Neural progenitor cell (in vitro differentiated cells): ENCODE measurements around the gene MYO1B. TPM values are rescaled to one million over a fixed set of nuclear protein-coding genes. Genes with fewer than 3 reads are reported as not detected.

ENCODE experiments used
- DNase-seq: peaks from one replicate; pipeline ENCODE4 v3.0.0-alpha.2; 2016; ENCODE audit warnings: low spot score
- H2AFZ ChIP-seq: fragments of 200-600 bp; sonication (generic); replicated peaks from 2 replicates; pipeline ENCODE4 v1.6.1; 2016; ENCODE audit warnings: antibody characterized with exemption
- H3F3A ChIP-seq: fragments of 200-600 bp; sonication (generic); 2 replicates; pipeline ENCODE4 v1.6.1; 2016; ENCODE audit warnings: antibody characterized with exemption, low read depth
- H3K27ac ChIP-seq: fragments of 200-600 bp; sonication (generic); 2 replicates; pipeline ENCODE4 v1.5.1; 2016; ENCODE audit warnings: mild to moderate bottlenecking
- H3K27me3 ChIP-seq: fragments of 200-600 bp; sonication (generic); 2 replicates; pipeline ENCODE4 v1.6.1; 2016; ENCODE audit warnings: mild to moderate bottlenecking, moderate library complexity
- H3K36me3 ChIP-seq: fragments of 200-600 bp; sonication (generic); 2 replicates; pipeline ENCODE4 v1.5.1; 2016
- H3K4me1 ChIP-seq: fragments of 200-600 bp; sonication (generic); 2 replicates; pipeline ENCODE4 v1.6.1; 2016; ENCODE audit warnings: mixed run types
- H3K4me2 ChIP-seq: fragments of 200-600 bp; sonication (generic); 2 replicates; pipeline ENCODE4 v1.6.1; 2016
- H3K4me3 ChIP-seq: fragments of 200-600 bp; sonication (generic); 2 replicates; pipeline ENCODE4 v1.5.1; 2016
- H3K79me2 ChIP-seq: fragments of 200-600 bp; sonication (generic); 2 replicates; pipeline ENCODE4 v1.6.1; 2016; ENCODE audit warnings: low read depth
- H3K9ac ChIP-seq: fragments of 200-600 bp; sonication (generic); 2 replicates; pipeline ENCODE4 v1.6.1; 2016
- H3K9me3 ChIP-seq: fragments of 200-600 bp; sonication (generic); 2 replicates; pipeline ENCODE4 v1.5.1; 2016; ENCODE audit warnings: low read depth
- H4K20me1 ChIP-seq: fragments of 200-600 bp; sonication (generic); 2 replicates; pipeline ENCODE4 v1.6.1; 2016; ENCODE audit warnings: low read depth
- H3K27ac Mint-ChIP-seq: 3 replicates; pipeline ENCODE4 v1.8.0; 2021; ENCODE audit warnings: mixed read lengths
- H3K27me3 Mint-ChIP-seq: 2 replicates; pipeline ENCODE4 v1.8.0; 2022; ENCODE audit warnings: low read depth, mild to moderate bottlenecking, inconsistent platforms, moderate library complexity, mixed read lengths; ENCODE audit not compliant: insufficient read depth
- H3K36me3 Mint-ChIP-seq: 3 replicates; pipeline ENCODE4 v1.8.0; 2021; ENCODE audit warnings: mixed read lengths
- H3K4me1 Mint-ChIP-seq: 3 replicates; pipeline ENCODE4 v1.8.0; 2021; ENCODE audit warnings: mixed read lengths
- H3K4me3 Mint-ChIP-seq: 3 replicates; pipeline ENCODE4 v1.8.0; 2021; ENCODE audit warnings: mild to moderate bottlenecking, moderate library complexity, mixed read lengths
- H3K9me3 Mint-ChIP-seq: 3 replicates; pipeline ENCODE4 v1.8.0; 2020; ENCODE audit warnings: mixed read lengths
- EZH2 ChIP-seq: fragments of 200-600 bp; sonication (generic); IDR thresholded peaks from 2 replicates; pipeline ENCODE4 v1.6.1; 2017; ENCODE audit warnings: antibody characterized with exemption, mild to moderate bottlenecking, moderate library complexity
- EZH2phosphoT487 ChIP-seq: fragments of 200-600 bp; sonication (generic); IDR thresholded peaks from 2 replicates; pipeline ENCODE4 v1.6.1; 2017; ENCODE audit warnings: antibody characterized with exemption
- total RNA-seq: library from RNA; depleted of rRNA; stranded (reverse); fragments of >200 nt; gene quantifications from 2 replicates; pipeline ENCODE4 v1.2.3, GENCODE V29; 2015; ENCODE audit warnings: low replicate concordance
- TF ChIP-seq, protein P1 (sequence below): fragments of 200-600 bp; sonication (generic); IDR thresholded peaks from 2 replicates; pipeline ENCODE4 v1.5.1; 2017; ENCODE audit warnings: antibody characterized with exemption, mild to moderate bottlenecking

MYO1B gene
- total RNA-seq, 1 donor from 2014 or later = 88.0 TPM

DNA sequence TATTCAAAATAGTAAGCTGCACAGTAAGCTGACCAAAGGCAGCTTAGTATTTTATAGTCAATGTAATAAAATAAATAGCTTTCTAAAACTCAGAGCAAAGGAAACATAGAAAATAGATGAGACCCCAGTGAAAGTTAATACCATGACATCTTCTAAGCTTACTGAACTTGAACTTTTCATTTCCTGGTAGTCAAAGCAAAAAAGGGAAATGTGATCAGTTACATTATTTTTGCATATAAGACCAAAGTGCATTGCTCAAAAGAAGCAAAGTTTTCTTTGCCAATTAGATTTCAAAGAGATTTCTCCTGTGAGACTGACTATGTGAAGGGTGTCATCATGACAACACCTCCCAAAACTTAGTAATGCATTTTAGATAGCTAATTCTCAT is 70.2 kb downstream of the MYO1B start:
- DNase-seq = no peak
- H3K4me3 Mint-ChIP-seq = no peak overlapping the region
- no peak overlapping the region for H3K27ac ChIP-seq
- H3K4me2 ChIP-seq = no peak overlapping the region
- H3K4me3 ChIP-seq = no peak overlapping the region
- no peaks in the 10 kb centered on the region for H3K36me3 ChIP-seq
- no peaks in the 10 kb centered on the region for H3K9me3 ChIP-seq
- no peak overlapping the region for H2AFZ ChIP-seq
- peaks cover 4% of the 10 kb centered on the region for H3K36me3 Mint-ChIP-seq
- peaks cover 11% of the 10 kb centered on the region for H3F3A ChIP-seq
- H3K27ac Mint-ChIP-seq = no peak overlapping the region
- no peaks in the 10 kb centered on the region for H3K27me3 ChIP-seq
- H3K27me3 Mint-ChIP-seq = peaks cover 2% of the 10 kb centered on the region
- TF ChIP-seq, protein P1, sequence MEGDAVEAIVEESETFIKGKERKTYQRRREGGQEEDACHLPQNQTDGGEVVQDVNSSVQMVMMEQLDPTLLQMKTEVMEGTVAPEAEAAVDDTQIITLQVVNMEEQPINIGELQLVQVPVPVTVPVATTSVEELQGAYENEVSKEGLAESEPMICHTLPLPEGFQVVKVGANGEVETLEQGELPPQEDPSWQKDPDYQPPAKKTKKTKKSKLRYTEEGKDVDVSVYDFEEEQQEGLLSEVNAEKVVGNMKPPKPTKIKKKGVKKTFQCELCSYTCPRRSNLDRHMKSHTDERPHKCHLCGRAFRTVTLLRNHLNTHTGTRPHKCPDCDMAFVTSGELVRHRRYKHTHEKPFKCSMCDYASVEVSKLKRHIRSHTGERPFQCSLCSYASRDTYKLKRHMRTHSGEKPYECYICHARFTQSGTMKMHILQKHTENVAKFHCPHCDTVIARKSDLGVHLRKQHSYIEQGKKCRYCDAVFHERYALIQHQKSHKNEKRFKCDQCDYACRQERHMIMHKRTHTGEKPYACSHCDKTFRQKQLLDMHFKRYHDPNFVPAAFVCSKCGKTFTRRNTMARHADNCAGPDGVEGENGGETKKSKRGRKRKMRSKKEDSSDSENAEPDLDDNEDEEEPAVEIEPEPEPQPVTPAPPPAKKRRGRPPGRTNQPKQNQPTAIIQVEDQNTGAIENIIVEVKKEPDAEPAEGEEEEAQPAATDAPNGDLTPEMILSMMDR = no peak
- TF ChIP-seq EZH2phosphoT487 (no peak), EZH2 (no peak)
- peaks cover 73% of the 10 kb centered on the region for H3K79me2 ChIP-seq
- H3K4me1 Mint-ChIP-seq = peaks cover 33% of the 10 kb centered on the region
- H3K9me3 Mint-ChIP-seq = no peaks in the 10 kb centered on the region
- no peak overlapping the region for H3K9ac ChIP-seq
- peaks cover 28% of the 10 kb centered on the region for H4K20me1 ChIP-seq
- peaks cover 11% of the 10 kb centered on the region for H3K4me1 ChIP-seq

DNA sequence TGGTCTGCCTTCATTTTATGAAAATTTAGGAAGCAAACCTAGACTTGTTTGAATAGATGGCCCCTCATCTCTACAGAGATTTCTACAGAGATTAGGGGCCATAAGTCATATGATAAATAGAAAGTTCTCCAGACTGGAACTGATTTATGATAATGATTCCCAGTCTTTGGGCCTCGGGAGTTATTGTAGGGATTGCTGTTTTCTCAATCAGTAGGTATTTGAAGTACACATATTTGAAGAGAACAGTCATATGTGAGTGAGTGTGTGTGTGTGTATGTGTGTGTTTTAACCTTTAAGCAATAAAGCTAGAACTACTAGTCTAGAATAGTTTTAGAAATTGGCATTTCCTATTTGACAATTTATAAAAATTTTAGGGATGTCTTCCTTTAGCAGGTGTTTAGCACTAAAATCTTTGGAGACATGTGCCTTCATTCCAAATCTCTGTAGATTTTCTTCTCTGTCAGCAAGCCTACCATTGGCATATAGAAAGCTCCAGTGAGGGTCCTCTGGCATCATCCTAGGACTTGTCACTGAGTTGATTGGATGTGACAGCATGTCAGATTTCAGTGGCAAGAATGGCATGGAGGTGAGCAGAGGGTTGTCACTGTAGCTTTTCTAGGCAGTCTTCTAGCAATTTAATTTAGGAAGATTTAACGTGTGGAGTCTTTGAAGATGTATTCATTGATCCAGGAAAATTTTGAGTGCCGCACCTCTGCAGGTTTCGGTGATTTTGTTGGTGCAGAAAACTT is 71.2 kb downstream of the MYO1B start:
- Histone ChIP-seq H3K27ac (no peak overlapping the region), H3K9ac (no peak overlapping the region), H3K36me3 (no peaks in the 10 kb centered on the region), H3F3A (peaks cover 11% of the 10 kb centered on the region), H4K20me1 (peaks cover 36% of the 10 kb centered on the region), H3K9me3 (no peaks in the 10 kb centered on the region), H3K4me2 (no peak overlapping the region), H3K4me1 (peaks cover 14% of the 10 kb centered on the region), H3K79me2 (peaks cover 67% of the 10 kb centered on the region), H3K27me3 (no peaks in the 10 kb centered on the region), H3K4me3 (no peak overlapping the region), H2AFZ (no peak overlapping the region)
- Mint-ChIP-seq H3K27me3 (peaks cover 2% of the 10 kb centered on the region), H3K4me1 (peaks cover 44% of the 10 kb centered on the region), H3K36me3 (peaks cover 4% of the 10 kb centered on the region), H3K27ac (no peak overlapping the region), H3K9me3 (no peaks in the 10 kb centered on the region), H3K4me3 (no peak overlapping the region)
- TF ChIP-seq, protein P1 = no peak
- TF ChIP-seq EZH2phosphoT487 = no peak
- TF ChIP-seq EZH2 = no peak
- DNase-seq = no peak

DNA sequence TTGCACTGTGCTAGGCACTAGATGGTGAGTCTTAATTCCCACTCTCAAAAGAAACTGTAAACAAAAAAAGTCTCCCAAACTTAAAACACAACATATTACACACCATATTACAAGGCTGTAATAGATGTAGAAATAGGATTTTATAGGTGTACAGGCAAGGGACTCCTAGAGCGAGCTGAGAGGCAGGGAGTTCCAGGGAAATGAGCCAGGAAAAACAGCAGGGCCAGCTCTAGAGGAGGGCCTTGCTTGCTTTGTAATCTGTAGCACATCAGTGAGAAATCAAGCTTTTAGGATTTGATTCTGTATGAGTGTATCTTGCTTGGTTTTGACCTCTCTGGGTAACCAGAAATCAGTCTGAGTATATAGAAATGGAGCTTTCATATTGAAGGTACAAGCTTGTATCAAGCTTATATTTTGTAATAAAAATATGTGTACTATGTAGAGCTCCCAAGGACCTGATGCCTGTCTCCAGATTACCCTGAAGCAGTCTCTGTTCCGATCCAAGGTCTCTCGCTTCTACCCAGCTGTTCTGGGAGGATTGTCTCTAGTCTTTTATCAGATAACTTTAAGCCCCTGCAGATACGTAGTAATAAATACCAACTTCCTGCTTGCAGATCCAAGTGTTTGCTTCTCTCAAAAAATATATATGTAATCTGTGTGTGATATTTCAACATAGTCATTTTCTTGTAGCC is 73.0 kb downstream of the MYO1B start:
- no peak for DNase-seq
- TF ChIP-seq, protein P1 = no peak
- TF ChIP-seq EZH2 (no peak), EZH2phosphoT487 (no peak)
- peaks cover 61% of the 10 kb centered on the region for H3K4me1 Mint-ChIP-seq
- Histone ChIP-seq H3K4me3 (no peak overlapping the region), H3K4me1 (peaks cover 29% of the 10 kb centered on the region), H3F3A (peaks cover 24% of the 10 kb centered on the region), H3K4me2 (peak overlapping the region; percentile 25), H3K9ac (no peak overlapping the region), H2AFZ (no peak overlapping the region), H3K27me3 (no peaks in the 10 kb centered on the region), H3K9me3 (no peaks in the 10 kb centered on the region), H3K27ac (peak overlapping the region; percentile 8), H3K36me3 (peaks cover under 1% of the 10 kb centered on the region), H3K79me2 (peaks cover 65% of the 10 kb centered on the region), H4K20me1 (peaks cover 49% of the 10 kb centered on the region)
- peaks cover 2% of the 10 kb centered on the region for H3K27me3 Mint-ChIP-seq
- H3K9me3 Mint-ChIP-seq = peaks cover under 1% of the 10 kb centered on the region
- H3K36me3 Mint-ChIP-seq = peaks cover 6% of the 10 kb centered on the region
- H3K27ac Mint-ChIP-seq = no peak overlapping the region
- no peak overlapping the region for H3K4me3 Mint-ChIP-seq
